IMR-90 (cell line): ENCODE data around the gene AKAP8L. TPM values are rescaled to one million over a fixed set of nuclear protein-coding genes. Genes with fewer than 3 reads are reported as not detected.

ENCODE experiments used
- ATAC-seq: fragments of 200-7000 bp; cut with Tn5 transposase; 2 replicates; pipeline ENCODE4 v1.9.1; 2020; ENCODE audit warnings: low read depth, mild to moderate bottlenecking, moderate library complexity
- BruUV-seq: library from RNA; stranded (reverse); fragments of 400-500 nt; replicated peaks from 2 replicates; lab custom pipeline; 2021; lab: Mats Ljungman, UMichigan
- CTCF ChIA-PET: fragments of 300-600 bp; formaldehyde crosslinking; extraction: SDS; loops from one replicate; lab custom pipeline; 2021; ENCODE audit warnings: antibody characterized with exemption; lab: Yijun Ruan, JAX
- POLR2A ChIA-PET: fragments of 300-600 bp; sonication (Branson Sonifier 250); formaldehyde crosslinking; loops from one replicate; lab custom pipeline; 2022; ENCODE audit warnings: antibody characterized with exemption; ENCODE audit not compliant: unreplicated experiment; lab: Charles Lee
- DNase-seq: peaks from one replicate; pipeline ENCODE4 v3.0.0; 2013
- H2AFZ ChIP-seq: replicated peaks from 2 replicates; pipeline ENCODE3; 2013; ENCODE audit warnings: low read length, mild to moderate bottlenecking; ENCODE audit not compliant: poor library complexity
- H2AK5ac ChIP-seq: 2 replicates; pipeline ENCODE4 v1.6.1; 2013; ENCODE audit warnings: low read depth, low read length, inconsistent platforms
- H2AK9ac ChIP-seq: replicated peaks from 2 replicates; pipeline ENCODE3; 2013; ENCODE audit warnings: mild to moderate bottlenecking, low read depth, low read length, moderate library complexity; ENCODE audit not compliant: poor library complexity
- H2BK120ac ChIP-seq: 2 replicates; pipeline ENCODE4 v1.6.1; 2013; ENCODE audit warnings: low read depth, low read length, inconsistent platforms
- H2BK15ac ChIP-seq: 3 replicates; pipeline ENCODE4 v1.6.1; 2013; ENCODE audit warnings: low read depth, low read length, inconsistent platforms
- H2BK20ac ChIP-seq: 2 replicates; pipeline ENCODE4 v1.6.1; 2013; ENCODE audit warnings: low read depth, mild to moderate bottlenecking, inconsistent platforms, low read length, moderate library complexity
- H2BK5ac ChIP-seq: 2 replicates; pipeline ENCODE4 v1.6.1; 2013; ENCODE audit warnings: mild to moderate bottlenecking, low read depth, low read length, inconsistent platforms; ENCODE audit not compliant: poor library complexity, severe bottlenecking
- H3K14ac ChIP-seq: replicated peaks from 2 replicates; pipeline ENCODE4 v1.6.1; 2013; ENCODE audit warnings: low read depth, low read length, inconsistent platforms
- H3K18ac ChIP-seq: 2 replicates; pipeline ENCODE4 v1.6.1; 2013; ENCODE audit warnings: low read depth, low read length, control low read depth
- H3K23ac ChIP-seq: 2 replicates; pipeline ENCODE4 v1.6.1; 2013; ENCODE audit warnings: low read depth, low read length, inconsistent platforms
- H3K27ac ChIP-seq: 2 replicates; pipeline ENCODE4 v1.5.1; 2013; ENCODE audit warnings: mild to moderate bottlenecking, control low read depth, low read length; ENCODE audit not compliant: insufficient read depth
- H3K27me3 ChIP-seq: 2 replicates; pipeline ENCODE4 v1.6.1; 2013; ENCODE audit warnings: low read length; ENCODE audit not compliant: control insufficient read depth, insufficient read depth
- H3K36me3 ChIP-seq: 2 replicates; pipeline ENCODE4 v1.6.1; 2013; ENCODE audit warnings: low read length, mixed read lengths; ENCODE audit not compliant: control insufficient read depth, insufficient read depth
- H3K4ac ChIP-seq: 2 replicates; pipeline ENCODE4 v1.6.1; 2013; ENCODE audit warnings: low read depth, low read length, inconsistent platforms
- H3K4me1 ChIP-seq: 2 replicates; pipeline ENCODE4 v1.6.1; 2013; ENCODE audit warnings: low read length, mixed read lengths; ENCODE audit not compliant: control insufficient read depth, insufficient read depth
- H3K4me2 ChIP-seq: 2 replicates; pipeline ENCODE4 v1.6.1; 2013; ENCODE audit warnings: low read depth, mild to moderate bottlenecking, control low read depth, low read length, moderate library complexity
- H3K4me3 ChIP-seq: 2 replicates; pipeline ENCODE4 v1.5.1; 2013; ENCODE audit warnings: low read depth, mild to moderate bottlenecking, control low read depth, low read length, moderate library complexity; ENCODE audit not compliant: insufficient read depth
- H3K56ac ChIP-seq: 2 replicates; pipeline ENCODE4 v1.6.1; 2013; ENCODE audit warnings: low read length, inconsistent platforms; ENCODE audit not compliant: insufficient read depth; ENCODE audit errors: extremely low read depth
- H3K79me1 ChIP-seq, 2 experiments: 2 replicates each; pipeline ENCODE4 v1.6.1; 2013; ENCODE audit warnings: low read length in 2 of 2, inconsistent platforms in 1 of 2, low read depth in 1 of 2
- H3K9ac ChIP-seq: 2 replicates; pipeline ENCODE4 v1.6.1; 2013; ENCODE audit warnings: low read depth, low read length, control low read depth
- H3K9me1 ChIP-seq: 2 replicates; pipeline ENCODE4 v1.6.1; 2013; ENCODE audit warnings: low read length, inconsistent platforms; ENCODE audit not compliant: insufficient read depth
- H3K9me3 ChIP-seq: 2 replicates; pipeline ENCODE4 v1.6.1; 2013; ENCODE audit warnings: low read length; ENCODE audit not compliant: control insufficient read depth, insufficient read depth
- H4K20me1 ChIP-seq: 2 replicates; pipeline ENCODE4 v1.6.1; 2013; ENCODE audit warnings: low read length, inconsistent platforms; ENCODE audit not compliant: insufficient read depth
- H4K5ac ChIP-seq: 2 replicates; pipeline ENCODE4 v1.6.1; 2013; ENCODE audit warnings: mild to moderate bottlenecking, low read depth, low read length, control low read depth
- H4K8ac ChIP-seq, 2 experiments: 2 replicates each; pipeline ENCODE4 v1.6.1; 2013; ENCODE audit warnings: low read depth in 2 of 2, low read length in 2 of 2, control low read depth in 1 of 2, inconsistent platforms in 1 of 2
- H4K91ac ChIP-seq: 2 replicates; pipeline ENCODE4 v1.6.1; 2013; ENCODE audit warnings: low read depth, low read length, inconsistent platforms; ENCODE audit not compliant: insufficient read depth
- BHLHE40 ChIP-seq: fragments of 150-350 bp; IDR thresholded peaks from 2 replicates; pipeline ENCODE4 v1.6.1; 2016; ENCODE audit warnings: mild to moderate bottlenecking, low read depth, low read length
- CHD1 ChIP-seq: IDR thresholded peaks from 2 replicates; pipeline ENCODE4 v1.6.1; 2012; ENCODE audit warnings: low read depth, low read length, improper control_type of control experiment
- MAFK ChIP-seq: IDR thresholded peaks from 2 replicates; pipeline ENCODE4 v1.6.1; 2012; ENCODE audit warnings: low read depth, low read length, improper control_type of control experiment
- MAZ ChIP-seq: IDR thresholded peaks from 2 replicates; pipeline ENCODE4 v1.6.1; 2012; ENCODE audit warnings: low read depth, mild to moderate bottlenecking, low read length, improper control_type of control experiment, moderate library complexity, borderline replicate concordance
- MXI1 ChIP-seq: IDR thresholded peaks from 2 replicates; pipeline ENCODE4 v1.6.1; 2012; ENCODE audit warnings: low read depth, mild to moderate bottlenecking, low read length, moderate library complexity, borderline replicate concordance
- NFE2L2 ChIP-seq: fragments of 150-350 bp; IDR thresholded peaks from 2 replicates; pipeline ENCODE4 v1.6.1; 2016; ENCODE audit warnings: low read depth, mild to moderate bottlenecking, low read length
- POLR2A ChIP-seq: IDR thresholded peaks from 2 replicates; pipeline ENCODE4 v1.6.1; 2012; ENCODE audit warnings: mild to moderate bottlenecking, low read depth, low read length
- RCOR1 ChIP-seq: IDR thresholded peaks from 2 replicates; pipeline ENCODE4 v1.6.1; 2012; ENCODE audit warnings: mild to moderate bottlenecking, low read length, improper control_type of control experiment; ENCODE audit not compliant: insufficient replicate concordance
- SMC3 ChIP-seq: fragments of 150-350 bp; IDR thresholded peaks from 2 replicates; pipeline ENCODE4 v1.6.1; 2016; ENCODE audit warnings: low read depth, mild to moderate bottlenecking, antibody characterized with exemption, low read length, moderate library complexity
- WGBS, 2 experiments: methylation state at CpG; one replicate each; pipeline versions ENCODE4 v1.1.5 to v1.1.7; 2013; ENCODE audit warnings: missing lambda C conversion rate in 2 of 2; ENCODE audit not compliant: insufficient read length in 1 of 2; ENCODE audit errors: extremely low coverage in 2 of 2; 5-methylcytosine and 5-hydroxymethylcytosine counted together
- dilution Hi-C: fragments of 300-500 bp; cut with HindIII; formaldehyde crosslinking; loops from one replicate; pipeline ENCODE4 v1.14.3; 2018; ENCODE audit warnings: low sequenced_read_pairs; ENCODE audit not compliant: unreplicated experiment
- in situ Hi-C: fragments of 300-500 bp; cut with MboI; formaldehyde crosslinking; loops from 3 replicates; pipeline ENCODE4 v1.14.3; 2019; ENCODE audit warnings: low sequenced_read_pairs, inconsistent platforms, mixed read lengths
- intact Hi-C: fragments of 100-400 bp; cut with micrococcal nuclease; formaldehyde crosslinking; loops from 2 replicates; pipeline ENCODE4 v1.10.0; 2022
- polyA plus RNA-seq, 3 experiments: library from polyadenylated mRNA; depleted of rRNA; stranded (reverse); fragments of >200 nt; gene quantifications; 2 replicates each; pipeline ENCODE4 v1.2.3, GENCODE V29; 2012; ENCODE audit warnings: low replicate concordance in 1 of 3
- total RNA-seq: library from RNA; depleted of rRNA; stranded (reverse); fragments of >200 nt; gene quantifications from 2 replicates; pipeline ENCODE4 v1.2.3, GENCODE V29; 2012
- TF ChIP-seq, protein P1 (sequence below): conservative IDR thresholded peaks from 2 replicates; pipeline ENCODE4 v1.5.1; 2012; ENCODE audit warnings: mild to moderate bottlenecking, low read depth, low read length, improper control_type of control experiment
- TF ChIP-seq, protein P2 (sequence below): fragments of 150-350 bp; IDR thresholded peaks from 2 replicates; pipeline ENCODE4 v1.6.1; 2016; ENCODE audit warnings: low read depth, mild to moderate bottlenecking, low read length, moderate library complexity, borderline replicate concordance
- TF ChIP-seq, protein P3 (sequence below): fragments of 150-350 bp; IDR thresholded peaks from 2 replicates; pipeline ENCODE4 v1.6.1; 2017; ENCODE audit warnings: mild to moderate bottlenecking, antibody characterized with exemption, low read length, low read depth

Gene AKAP8L
- total and polyA plus RNA-seq, 2 of the 4 experiments (the other 2 are of a cell fraction), result 43.1 to 44.6 TPM

DNA sequence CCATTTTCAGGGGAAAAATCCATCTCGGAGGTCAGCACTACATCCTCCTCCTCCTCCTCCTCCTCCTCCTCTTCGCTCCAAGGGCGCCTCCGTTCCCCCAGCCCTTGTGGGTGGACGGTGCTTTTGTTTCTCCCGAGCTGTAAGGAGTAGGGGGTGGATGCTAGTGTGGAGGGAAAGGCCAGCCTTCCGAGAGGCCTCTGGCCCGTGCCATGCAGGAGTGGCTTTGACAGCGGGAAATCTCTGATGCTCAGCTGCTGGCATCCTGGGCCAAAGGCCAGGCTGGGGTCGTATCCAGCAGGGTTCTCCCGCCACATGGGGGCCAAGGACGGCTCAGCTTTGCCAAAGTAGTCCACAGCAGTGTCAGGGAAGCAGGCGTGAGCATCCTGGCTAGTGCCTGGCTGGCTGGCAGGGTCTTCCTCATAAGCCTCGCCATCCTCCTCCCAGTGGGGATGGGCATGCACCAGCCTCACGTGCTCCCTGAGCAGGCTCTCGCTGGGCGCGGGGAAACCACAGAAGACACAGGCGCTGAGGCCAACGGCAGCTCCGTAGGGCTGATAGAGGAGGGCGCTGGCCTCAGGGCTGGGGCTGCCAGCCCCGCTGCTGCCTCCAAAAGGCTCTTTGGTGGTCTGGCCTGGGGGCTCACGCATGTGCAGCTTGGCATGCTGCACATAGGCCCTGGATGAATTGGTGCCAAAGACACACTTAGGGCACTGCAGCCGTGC, 20.5 kb upstream of the AKAP8L start:
- Histone ChIP-seq H3K36me3 (no peaks in the 10 kb centered on the region), H4K8ac (no peak overlapping the region), H2AFZ (no peak overlapping the region), H4K20me1 (no peaks in the 10 kb centered on the region), H3K9me3 (no peaks in the 10 kb centered on the region), H3K4me1 (peaks cover 13% of the 10 kb centered on the region), H3K18ac (no peak overlapping the region), H3K4me3 (no peak overlapping the region), H3K56ac (no peak overlapping the region), H2BK20ac (no peak overlapping the region), H2AK5ac (no peak overlapping the region), H2BK15ac (no peak overlapping the region), H2BK120ac (no peak overlapping the region), H3K27ac (no peak overlapping the region), H3K9me1 (no peaks in the 10 kb centered on the region), H2BK5ac (no peak overlapping the region), H3K14ac (no peak overlapping the region), H3K79me1 (no peaks in the 10 kb centered on the region; a peak in 1 of 4 replicates), H3K4me2 (no peak overlapping the region), H3K9ac (no peak overlapping the region), H3K23ac (no peak overlapping the region), H3K4ac (no peak overlapping the region), H4K91ac (no peak overlapping the region), H2AK9ac (no peak overlapping the region), H4K5ac (no peak overlapping the region), H3K27me3 (no peaks in the 10 kb centered on the region)
- ChIA-PET CTCF (no interaction called here), POLR2A (no interaction called here)
- DNase-seq (no peak), ATAC-seq (no peak)
- TF ChIP-seq MAZ, result no peak
- no peak for TF ChIP-seq RCOR1
- TF ChIP-seq POLR2A, result no peak
- TF ChIP-seq CHD1, result no peak
- TF ChIP-seq SMC3, result no peak
- TF ChIP-seq, protein P1, sequence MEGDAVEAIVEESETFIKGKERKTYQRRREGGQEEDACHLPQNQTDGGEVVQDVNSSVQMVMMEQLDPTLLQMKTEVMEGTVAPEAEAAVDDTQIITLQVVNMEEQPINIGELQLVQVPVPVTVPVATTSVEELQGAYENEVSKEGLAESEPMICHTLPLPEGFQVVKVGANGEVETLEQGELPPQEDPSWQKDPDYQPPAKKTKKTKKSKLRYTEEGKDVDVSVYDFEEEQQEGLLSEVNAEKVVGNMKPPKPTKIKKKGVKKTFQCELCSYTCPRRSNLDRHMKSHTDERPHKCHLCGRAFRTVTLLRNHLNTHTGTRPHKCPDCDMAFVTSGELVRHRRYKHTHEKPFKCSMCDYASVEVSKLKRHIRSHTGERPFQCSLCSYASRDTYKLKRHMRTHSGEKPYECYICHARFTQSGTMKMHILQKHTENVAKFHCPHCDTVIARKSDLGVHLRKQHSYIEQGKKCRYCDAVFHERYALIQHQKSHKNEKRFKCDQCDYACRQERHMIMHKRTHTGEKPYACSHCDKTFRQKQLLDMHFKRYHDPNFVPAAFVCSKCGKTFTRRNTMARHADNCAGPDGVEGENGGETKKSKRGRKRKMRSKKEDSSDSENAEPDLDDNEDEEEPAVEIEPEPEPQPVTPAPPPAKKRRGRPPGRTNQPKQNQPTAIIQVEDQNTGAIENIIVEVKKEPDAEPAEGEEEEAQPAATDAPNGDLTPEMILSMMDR, result no peak
- TF ChIP-seq MAFK, result no peak
- TF ChIP-seq, protein P2, sequence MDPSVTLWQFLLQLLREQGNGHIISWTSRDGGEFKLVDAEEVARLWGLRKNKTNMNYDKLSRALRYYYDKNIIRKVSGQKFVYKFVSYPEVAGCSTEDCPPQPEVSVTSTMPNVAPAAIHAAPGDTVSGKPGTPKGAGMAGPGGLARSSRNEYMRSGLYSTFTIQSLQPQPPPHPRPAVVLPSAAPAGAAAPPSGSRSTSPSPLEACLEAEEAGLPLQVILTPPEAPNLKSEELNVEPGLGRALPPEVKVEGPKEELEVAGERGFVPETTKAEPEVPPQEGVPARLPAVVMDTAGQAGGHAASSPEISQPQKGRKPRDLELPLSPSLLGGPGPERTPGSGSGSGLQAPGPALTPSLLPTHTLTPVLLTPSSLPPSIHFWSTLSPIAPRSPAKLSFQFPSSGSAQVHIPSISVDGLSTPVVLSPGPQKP, result no peak
- no peak for TF ChIP-seq NFE2L2
- no peak for TF ChIP-seq BHLHE40
- TF ChIP-seq, protein P3, sequence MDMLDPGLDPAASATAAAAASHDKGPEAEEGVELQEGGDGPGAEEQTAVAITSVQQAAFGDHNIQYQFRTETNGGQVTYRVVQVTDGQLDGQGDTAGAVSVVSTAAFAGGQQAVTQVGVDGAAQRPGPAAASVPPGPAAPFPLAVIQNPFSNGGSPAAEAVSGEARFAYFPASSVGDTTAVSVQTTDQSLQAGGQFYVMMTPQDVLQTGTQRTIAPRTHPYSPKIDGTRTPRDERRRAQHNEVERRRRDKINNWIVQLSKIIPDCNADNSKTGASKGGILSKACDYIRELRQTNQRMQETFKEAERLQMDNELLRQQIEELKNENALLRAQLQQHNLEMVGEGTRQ, result no peak
- no peak for TF ChIP-seq MXI1
- dilution Hi-C loops, result no loop called here
- 80% methylated on average over 13 of the region's 25 CpGs; no CpG with 5 or more reads in 1 of the 2 experiments for WGBS, 2 experiments
- in situ Hi-C loops, result loop anchor here (25.0 kb wide), 1 partner anchor 877 kb away; the partner anchor contains the start of gene NDUFB7
- no TSS peak for BruUV-seq
- intact Hi-C loops, result loop anchor here (5.0 kb wide), 1 partner anchor 347 kb away; no protein-coding TSS in a partner anchor
